GM19467 (cell line): Measurements from ENCODE around the gene BLVRB.
A peak's percentile ranks its signal among the peaks of the same experiment; 100 is the strongest.
"Not testable (repeated sequence)": the region's sequence is repeated elsewhere in the genome, so short reads cannot be mapped to it uniquely, and the experiment has no call there.

ENCODE experiments used
- ATAC-seq: cut with Tn5 transposase; IDR thresholded peaks from one replicate; pipeline ENCODE4 v1.9.1; 2021; ENCODE audit warnings: mild to moderate bottlenecking, moderate library complexity; ENCODE audit not compliant: unreplicated experiment

The BLVRB gene

GRCh38 chr19:40465557-40466218 is at the start of gene BLVRB:
TSS of gene BLVRB (minus strand) at chr19:40465745. CDS start at chr19:40465688, 57 bp downstream.
- peak; percentile 81 for ATAC-seq

- no peak for ATAC-seq
These were observed 48.3 kb upstream of the BLVRB start for GRCh38 chr19:40513741-40514315.

GRCh38 chr19:40513345-40513678 is 47.8 kb upstream of the BLVRB start:
- ATAC-seq: no peak

- ATAC-seq: no peak
These were observed 47.2 kb upstream of the BLVRB start for GRCh38 chr19:40512473-40513344.

- no peak for ATAC-seq
These were observed 46.5 kb upstream of the BLVRB start for GRCh38 chr19:40512110-40512472.

- no peak for ATAC-seq
These were observed 45.9 kb upstream of the BLVRB start for GRCh38 chr19:40511487-40511886.

- ATAC-seq: no peak
These were observed 45.1 kb upstream of the BLVRB start for GRCh38 chr19:40510526-40511115.

GRCh38 chr19:40508739-40509260 is 43.3 kb upstream of the BLVRB start:
- no peak for ATAC-seq

- ATAC-seq: no peak
These were observed 42.3 kb upstream of the BLVRB start for GRCh38 chr19:40507892-40508291.

- ATAC-seq: no peak
These were observed 40.6 kb upstream of the BLVRB start for GRCh38 chr19:40506099-40506498.

- ATAC-seq: no peak
These were observed 37.8 kb upstream of the BLVRB start for GRCh38 chr19:40503320-40503695.

GRCh38 chr19:40502647-40503319 is 37.2 kb upstream of the BLVRB start:
- ATAC-seq: no peak

- no peak for ATAC-seq
These were observed 36.5 kb upstream of the BLVRB start for GRCh38 chr19:40502081-40502480.

- no peak for ATAC-seq
These were observed 36.1 kb upstream of the BLVRB start for GRCh38 chr19:40501599-40501998.

- ATAC-seq: not testable (repeated sequence)
These were observed 35.4 kb upstream of the BLVRB start for GRCh38 chr19:40500678-40501530.

- ATAC-seq: no peak
These were observed 33.8 kb upstream of the BLVRB start for GRCh38 chr19:40499320-40499719.

- ATAC-seq: no peak
These were observed 31.7 kb upstream of the BLVRB start for GRCh38 chr19:40497214-40497613.

- ATAC-seq: no peak
These were observed 28.8 kb upstream of the BLVRB start for GRCh38 chr19:40494191-40494838.

GRCh38 chr19:40493778-40494177 is 28.2 kb upstream of the BLVRB start:
- no peak for ATAC-seq
